Measurements from ENCODE around the gene EEF2K. TPM values are rescaled to one million over a fixed set of nuclear protein-coding genes. Genes with fewer than 3 reads are reported as not detected.

Gene EEF2K
- total RNA-seq, 1 experiment from 2014 or later: 31.0 TPM

DNA sequence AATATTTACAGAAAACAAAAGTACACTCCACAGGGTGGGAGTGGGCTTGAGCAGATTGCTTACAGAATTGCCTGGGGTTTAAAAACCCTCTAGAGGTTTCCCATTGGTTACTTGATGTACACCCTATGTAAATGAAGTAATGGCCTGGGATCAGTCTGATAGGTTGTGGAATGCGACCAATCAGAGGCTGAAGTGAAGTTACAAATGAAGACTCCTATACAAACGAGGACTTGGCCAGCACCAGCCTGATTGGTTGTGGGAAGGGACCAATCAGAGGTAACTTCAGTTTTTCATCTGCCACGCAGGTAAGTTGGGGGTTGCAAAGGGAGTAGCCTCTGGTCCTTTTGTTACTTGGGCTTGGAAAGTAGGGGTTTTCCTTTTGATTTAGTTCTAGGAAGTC, 8.8 kb downstream of the EEF2K start:
- Histone ChIP-seq H3K27me3 (ENCODE audit: insufficient read depth, low read length) (no peaks in the 10 kb centered on the region), H3K36me3 (ENCODE audit: control insufficient read depth in 1 of 2, insufficient read depth in 2 of 2, low read length in 2 of 2) (peaks cover 0 to 7% of the 10 kb centered on the region in 2 experiments; a peak in 1 of 4 replicates), H4K20me1 (ENCODE audit: insufficient read depth) (no peaks in the 10 kb centered on the region), H3K9me3 (ENCODE audit: control insufficient read depth in 1 of 2, insufficient read depth in 1 of 2, low read depth in 1 of 2, low read length in 2 of 2) (no peaks in the 10 kb centered on the region; a peak in 1 of 4 replicates), H3K4me3 (replicated peaks in 1 of 2; ENCODE audit: low read depth in 1 of 2, low read length in 2 of 2) (no peak overlapping the region), H3K27ac (ENCODE audit: low read depth, low read length) (no peak overlapping the region), H3K4me2 (ENCODE audit: low read length) (no peak overlapping the region), H2AFZ (ENCODE audit: low read depth, low read length, poor library complexity, severe bottlenecking) (no peak overlapping the region), H3K79me2 (ENCODE audit: insufficient read depth, low read length) (peaks cover 61% of the 10 kb centered on the region), H3K9ac (ENCODE audit: low read length) (no peak overlapping the region), H3K4me1 (ENCODE audit: control insufficient read depth in 1 of 2, insufficient read depth in 2 of 2, low read length in 2 of 2) (peaks cover 0 to 6% of the 10 kb centered on the region in 2 experiments; a peak in 2 of 4 replicates), H3K9me2 (ENCODE audit: insufficient read depth) (no peaks in the 10 kb centered on the region)
- DNase-seq (ENCODE audit: low read depth, low spot score) (no peak), ATAC-seq (peak; percentile 48; the same call in 1 of the 2 replicates)
- POLR2A ChIA-PET: no interaction called here
- no TSS peak for BruUV-seq (replicated peaks)
- RAD21 ChIA-PET (ENCODE audit: low non-redundant PET in 1 of 2, low total read pairs in 2 of 2, uncharacterized antibody in 2 of 2, unreplicated experiment in 2 of 2): no interaction called here
- intact Hi-C loops (cut with micrococcal nuclease): no loop called here
- TF ChIP-seq EZH2phosphoT487 (IDR thresholded peaks at IDR 0.05; ENCODE audit: borderline replicate concordance) (no peak), EGR1 (IDR thresholded peaks at IDR 0.05; ENCODE audit: low read depth) (no peak), TCF7L2 (IDR thresholded peaks at IDR 0.05; ENCODE audit: borderline replicate concordance, extremely low read depth, insufficient read depth, insufficient read length) (no peak), ZFX (IDR thresholded peaks at IDR 0.05) (no peak), POLR2AphosphoS5 (IDR thresholded peaks at IDR 0.05; ENCODE audit: low read depth, low read length) (no peak), RAD21 (IDR thresholded peaks at IDR 0.05; ENCODE audit: low read depth) (no peak), EZH2 (IDR thresholded peaks at IDR 0.05) (no peak), POLR2A (IDR thresholded peaks at IDR 0.05; ENCODE audit: borderline replicate concordance, extremely low read depth, insufficient read depth, insufficient read length) (no peak), FOSL1 (IDR thresholded peaks at IDR 0.05; ENCODE audit: low read depth) (no peak), CEBPB (IDR thresholded peaks at IDR 0.05; ENCODE audit: low read depth) (no peak)
- TF ChIP-seq, protein P1, sequence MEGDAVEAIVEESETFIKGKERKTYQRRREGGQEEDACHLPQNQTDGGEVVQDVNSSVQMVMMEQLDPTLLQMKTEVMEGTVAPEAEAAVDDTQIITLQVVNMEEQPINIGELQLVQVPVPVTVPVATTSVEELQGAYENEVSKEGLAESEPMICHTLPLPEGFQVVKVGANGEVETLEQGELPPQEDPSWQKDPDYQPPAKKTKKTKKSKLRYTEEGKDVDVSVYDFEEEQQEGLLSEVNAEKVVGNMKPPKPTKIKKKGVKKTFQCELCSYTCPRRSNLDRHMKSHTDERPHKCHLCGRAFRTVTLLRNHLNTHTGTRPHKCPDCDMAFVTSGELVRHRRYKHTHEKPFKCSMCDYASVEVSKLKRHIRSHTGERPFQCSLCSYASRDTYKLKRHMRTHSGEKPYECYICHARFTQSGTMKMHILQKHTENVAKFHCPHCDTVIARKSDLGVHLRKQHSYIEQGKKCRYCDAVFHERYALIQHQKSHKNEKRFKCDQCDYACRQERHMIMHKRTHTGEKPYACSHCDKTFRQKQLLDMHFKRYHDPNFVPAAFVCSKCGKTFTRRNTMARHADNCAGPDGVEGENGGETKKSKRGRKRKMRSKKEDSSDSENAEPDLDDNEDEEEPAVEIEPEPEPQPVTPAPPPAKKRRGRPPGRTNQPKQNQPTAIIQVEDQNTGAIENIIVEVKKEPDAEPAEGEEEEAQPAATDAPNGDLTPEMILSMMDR (IDR thresholded peaks at IDR 0.05 in 2 of 3, conservative IDR thresholded peaks at IDR 0.05 in 1 of 3; ENCODE audit: borderline replicate concordance in 1 of 3, insufficient read depth in 1 of 3, low read depth in 2 of 3, low read length in 2 of 3): no peak
- CTCF ChIA-PET: no interaction called here
